Measurements from ENCODE around the gene VMP1.
"Not testable (repeated sequence)": the region's sequence is repeated elsewhere in the genome, so short reads cannot be mapped to it uniquely, and the experiment has no call there.

Gene VMP1

DNA sequence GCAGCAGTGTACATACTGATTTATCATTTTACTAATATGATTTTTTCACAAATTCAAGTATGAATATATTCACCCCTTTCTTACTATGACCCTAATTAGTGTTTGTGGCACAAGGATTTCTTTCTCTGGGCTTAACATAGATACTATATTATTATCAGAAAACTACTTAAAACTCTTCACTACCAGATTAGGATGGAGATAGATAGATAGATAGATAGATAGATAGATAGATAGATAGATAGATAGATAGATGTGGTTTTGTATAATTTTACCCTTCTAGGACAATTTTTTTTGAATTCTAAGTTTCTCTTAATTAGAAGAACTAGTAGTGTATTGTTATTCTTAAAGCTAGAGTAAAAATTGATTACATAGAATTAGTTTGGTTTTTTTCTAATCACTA lies 49.6 kb downstream of the VMP1 start:
- DNase-seq (ENCODE audit: low read depth): no peak
- no peak overlapping the region for H3K4me3 ChIP-seq (ENCODE audit: low read depth, low read length)
- TF ChIP-seq, protein P1, sequence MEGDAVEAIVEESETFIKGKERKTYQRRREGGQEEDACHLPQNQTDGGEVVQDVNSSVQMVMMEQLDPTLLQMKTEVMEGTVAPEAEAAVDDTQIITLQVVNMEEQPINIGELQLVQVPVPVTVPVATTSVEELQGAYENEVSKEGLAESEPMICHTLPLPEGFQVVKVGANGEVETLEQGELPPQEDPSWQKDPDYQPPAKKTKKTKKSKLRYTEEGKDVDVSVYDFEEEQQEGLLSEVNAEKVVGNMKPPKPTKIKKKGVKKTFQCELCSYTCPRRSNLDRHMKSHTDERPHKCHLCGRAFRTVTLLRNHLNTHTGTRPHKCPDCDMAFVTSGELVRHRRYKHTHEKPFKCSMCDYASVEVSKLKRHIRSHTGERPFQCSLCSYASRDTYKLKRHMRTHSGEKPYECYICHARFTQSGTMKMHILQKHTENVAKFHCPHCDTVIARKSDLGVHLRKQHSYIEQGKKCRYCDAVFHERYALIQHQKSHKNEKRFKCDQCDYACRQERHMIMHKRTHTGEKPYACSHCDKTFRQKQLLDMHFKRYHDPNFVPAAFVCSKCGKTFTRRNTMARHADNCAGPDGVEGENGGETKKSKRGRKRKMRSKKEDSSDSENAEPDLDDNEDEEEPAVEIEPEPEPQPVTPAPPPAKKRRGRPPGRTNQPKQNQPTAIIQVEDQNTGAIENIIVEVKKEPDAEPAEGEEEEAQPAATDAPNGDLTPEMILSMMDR (conservative IDR thresholded peaks at IDR 0.05; ENCODE audit: low read depth, low read length): no peak

DNA sequence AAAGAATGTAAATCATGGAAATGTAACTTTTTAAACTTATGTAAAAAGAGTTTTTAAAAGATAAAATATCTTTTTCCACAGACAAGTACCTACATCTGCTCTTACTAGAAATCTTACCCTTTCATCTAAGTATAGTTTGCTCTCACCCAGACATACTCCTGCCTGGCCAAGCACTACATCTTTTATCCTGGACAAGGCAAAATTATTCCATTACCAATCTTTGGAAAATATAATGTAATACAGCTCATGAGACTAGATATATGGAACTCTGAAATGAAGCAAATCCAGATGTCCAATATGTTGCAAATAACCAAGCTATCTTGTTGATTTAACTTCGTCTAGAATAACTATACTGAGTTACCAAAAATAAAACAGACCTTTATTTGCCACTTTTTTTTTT lies 50.0 kb downstream of the VMP1 start:
- no peak overlapping the region for H3K4me3 ChIP-seq (ENCODE audit: low read depth, low read length)
- TF ChIP-seq, protein P1 (conservative IDR thresholded peaks at IDR 0.05; ENCODE audit: low read depth, low read length): no peak
- DNase-seq (ENCODE audit: low read depth): no peak

DNA sequence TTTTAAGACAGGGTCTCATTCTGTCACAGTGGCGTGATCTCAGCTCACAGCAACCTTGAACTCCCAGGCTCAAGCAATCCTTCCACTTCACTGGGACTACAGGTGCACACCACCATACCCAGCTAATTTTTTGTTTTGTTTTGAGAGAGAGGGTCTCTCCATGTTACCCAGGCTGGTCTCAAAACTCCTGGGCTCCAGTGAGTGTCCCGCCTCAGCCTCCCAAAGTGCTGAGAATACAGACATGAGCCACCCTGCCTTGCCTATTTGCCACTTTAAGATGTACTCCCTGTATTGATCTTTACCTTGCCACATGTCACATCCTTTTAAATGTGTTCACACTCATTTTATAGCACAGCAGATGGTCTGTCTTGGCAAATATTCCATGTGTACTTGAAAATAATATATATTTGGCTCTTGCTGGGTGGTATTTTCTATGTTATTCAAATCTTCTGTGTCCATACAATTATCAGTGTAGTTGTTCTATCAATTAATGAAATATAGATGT lies 50.5 kb downstream of the VMP1 start:
- no peak overlapping the region for H3K4me3 ChIP-seq (ENCODE audit: low read depth, low read length)
- DNase-seq (ENCODE audit: low read depth): no peak
- TF ChIP-seq, protein P1 (conservative IDR thresholded peaks at IDR 0.05; ENCODE audit: low read depth, low read length): no peak

DNA sequence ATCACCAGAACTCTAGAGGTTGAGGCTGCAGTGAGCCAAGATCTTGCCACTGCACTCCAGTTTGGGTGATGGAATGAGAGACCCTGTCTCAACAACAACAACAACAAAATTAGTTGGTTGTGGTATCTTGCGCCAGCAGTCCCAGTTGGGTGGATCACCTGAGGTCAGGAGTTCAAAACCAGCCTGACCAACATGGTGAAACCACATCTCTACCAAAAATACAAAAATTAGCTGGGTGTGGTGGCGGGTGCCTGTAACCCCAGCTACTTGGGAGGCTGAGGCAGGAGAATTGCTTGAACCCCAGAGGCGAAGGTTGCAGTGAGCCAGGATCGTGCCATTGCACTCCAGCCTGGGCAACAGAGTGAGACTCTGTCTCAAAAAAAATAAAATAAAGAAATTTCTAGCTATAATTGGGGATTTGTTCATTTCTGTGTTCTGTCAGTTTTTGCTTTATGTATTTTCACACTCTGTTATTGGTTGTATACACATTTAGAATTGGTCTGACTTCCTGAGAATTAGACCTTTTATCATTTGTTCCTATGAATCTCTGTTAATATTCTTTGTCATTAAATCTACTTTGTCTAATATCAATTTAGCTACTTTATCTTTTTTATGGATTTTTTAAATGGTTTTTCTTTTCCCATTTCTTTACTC lies 51.7 kb downstream of the VMP1 start:
- not testable (repeated sequence) for H3K4me3 ChIP-seq (ENCODE audit: low read depth, low read length)

DNA sequence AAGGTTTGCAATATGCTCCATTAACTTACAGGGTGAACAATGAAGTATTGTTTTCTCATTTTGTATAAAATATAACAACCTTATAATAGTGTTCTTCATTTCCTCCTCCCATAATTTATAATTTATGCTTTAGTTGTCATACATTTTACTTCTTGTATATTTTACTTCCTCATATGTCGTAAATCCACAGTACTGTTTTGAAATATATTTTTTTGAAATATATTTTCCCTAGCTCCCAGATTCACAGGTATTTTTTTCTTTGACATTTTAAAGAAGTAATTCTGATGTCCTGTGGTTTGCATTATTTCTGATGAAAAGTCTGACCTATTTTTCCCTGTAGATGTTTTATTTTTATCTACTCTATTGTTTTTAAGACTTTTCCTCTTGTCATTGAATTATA lies 52.7 kb downstream of the VMP1 start:
- TF ChIP-seq, protein P1 (conservative IDR thresholded peaks at IDR 0.05; ENCODE audit: low read depth, low read length): no peak
- no peak overlapping the region for H3K4me3 ChIP-seq (ENCODE audit: low read depth, low read length)
- no peak for DNase-seq (ENCODE audit: low read depth)

More for the DNA sequence above, 51.7 kb downstream of the VMP1 start:
- not testable (repeated sequence) for DNase-seq (ENCODE audit: low read depth)

DNA sequence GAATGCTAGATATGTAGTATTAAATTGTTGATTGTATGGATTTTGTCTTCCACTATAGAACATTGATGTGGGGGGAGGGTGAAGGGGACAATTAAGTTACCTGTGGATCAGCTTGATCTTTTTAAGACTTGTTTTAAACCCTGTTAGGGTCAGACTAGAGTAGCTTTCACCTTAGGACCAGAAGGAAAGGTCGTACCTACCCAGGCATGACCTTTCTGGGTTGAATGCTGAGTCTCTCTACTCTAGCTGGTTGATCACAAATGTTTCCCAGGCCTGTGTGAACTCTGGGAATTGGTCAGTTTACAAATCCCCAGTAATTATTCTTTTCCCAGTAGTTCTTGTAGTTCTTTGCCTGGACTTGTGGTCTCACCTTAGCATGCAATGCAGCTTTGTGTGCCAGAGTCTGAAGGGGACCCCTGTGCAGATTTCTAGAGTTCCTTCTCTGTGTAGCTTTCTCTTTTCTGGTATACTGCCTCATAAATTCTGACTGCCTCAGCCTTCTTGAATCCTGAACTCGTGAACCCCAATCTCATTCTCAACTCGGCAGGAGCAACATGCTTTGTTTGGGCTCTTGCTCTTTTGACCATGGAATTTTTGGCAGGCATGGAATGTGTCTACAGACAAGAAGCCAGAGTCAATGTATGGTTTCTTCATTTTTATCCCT lies 54.1 kb downstream of the VMP1 start:
- no peak overlapping the region for H3K4me3 ChIP-seq (ENCODE audit: low read depth, low read length)
- TF ChIP-seq, protein P1 (conservative IDR thresholded peaks at IDR 0.05; ENCODE audit: low read depth, low read length): no peak
- peak; percentile 98 for DNase-seq (ENCODE audit: low read depth)

DNA sequence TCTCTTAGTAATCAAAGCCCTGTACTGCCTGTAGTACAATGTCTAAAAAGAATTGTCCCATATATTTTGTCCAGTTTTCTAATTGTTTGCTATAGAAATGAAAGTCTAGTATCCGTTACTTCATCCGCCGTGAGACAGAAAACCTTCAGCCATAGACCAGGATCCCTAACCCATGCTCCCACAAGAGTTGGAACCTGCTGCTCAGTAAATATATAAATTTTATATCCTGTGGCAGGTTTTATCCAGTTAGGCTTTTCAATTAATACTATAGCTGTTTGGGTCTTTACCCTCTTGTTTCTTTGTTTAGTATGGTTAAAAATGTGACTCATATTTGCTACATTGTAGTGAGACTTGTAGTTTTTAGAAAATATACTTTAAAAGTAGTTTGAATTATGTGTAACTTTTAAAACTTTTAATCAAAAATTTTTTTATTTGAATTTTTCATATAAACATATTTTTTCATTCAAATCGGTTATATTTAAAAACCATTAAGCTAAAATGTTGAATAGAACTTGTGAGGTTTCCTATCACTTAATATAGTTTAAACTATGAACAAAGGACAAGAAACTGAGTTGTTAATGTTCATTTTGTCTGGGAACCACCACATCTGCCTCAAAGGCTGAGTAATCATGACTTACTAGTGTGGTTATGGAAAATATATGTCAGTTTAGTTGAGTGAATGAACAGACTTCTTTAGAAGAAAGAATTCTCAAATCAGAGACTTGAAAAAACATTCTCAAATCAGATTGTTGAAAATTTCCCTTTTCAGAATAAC lies 54.8 kb downstream of the VMP1 start:
- DNase-seq (ENCODE audit: low read depth): peak; percentile 84
- TF ChIP-seq, protein P1 (conservative IDR thresholded peaks at IDR 0.05; ENCODE audit: low read depth, low read length): no peak
- no peak overlapping the region for H3K4me3 ChIP-seq (ENCODE audit: low read depth, low read length)
